ENCODE data around the gene ARSK.

Gene ARSK

DNA sequence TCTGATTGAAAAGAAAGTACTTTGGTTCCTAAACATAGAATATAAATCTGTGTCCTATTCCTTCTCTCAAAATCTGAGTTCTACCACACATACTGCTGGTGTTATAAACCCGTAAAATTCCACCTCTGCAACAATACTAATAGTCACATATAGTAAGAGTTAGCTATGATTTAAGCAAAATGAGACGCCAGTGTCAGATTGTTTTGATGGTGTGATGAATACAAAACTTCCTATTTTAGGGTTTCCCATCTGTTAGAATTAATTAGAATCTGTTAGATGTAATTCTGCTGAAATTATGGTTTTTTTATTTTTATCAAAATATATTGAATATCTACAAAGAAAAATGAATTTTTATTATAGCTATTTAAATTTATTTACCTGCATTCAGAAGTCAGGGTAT lies 26.7 kb downstream of the ARSK start:
- in situ Hi-C loops (cut with MboI; ENCODE audit: low sequenced_read_pairs, unreplicated experiment) = no loop called here

DNA sequence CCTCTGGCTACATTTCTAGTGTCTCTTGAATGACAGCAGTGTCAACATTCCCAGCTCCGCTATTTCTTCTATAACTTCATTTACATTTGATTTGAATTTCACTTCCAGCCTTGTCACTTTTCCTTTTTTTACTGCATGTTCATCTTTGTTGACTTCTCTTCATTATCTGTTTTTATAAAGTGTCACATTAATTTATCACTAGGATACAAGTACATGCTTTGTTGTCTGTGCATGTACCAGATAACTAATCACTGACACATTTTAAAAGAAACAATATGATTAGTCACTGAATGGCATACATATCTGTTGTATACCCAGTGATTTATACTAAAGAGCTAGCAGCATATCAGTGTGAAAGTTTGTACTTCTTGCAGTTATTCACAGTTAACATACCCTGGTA lies 29.1 kb downstream of the ARSK start:
- no peak for DNase-seq (ENCODE audit: low spot score)
- TF ChIP-seq CTCF (IDR thresholded peaks at IDR 0.05; ENCODE audit: borderline replicate concordance, control extremely low read depth, extremely low read depth, insufficient read depth, missing control alignments) = no peak
- in situ Hi-C loops (cut with MboI; ENCODE audit: low sequenced_read_pairs, unreplicated experiment) = no loop called here

More for the DNA sequence above, 26.7 kb downstream of the ARSK start:
- DNase-seq (ENCODE audit: low spot score) = no peak
- no peak for TF ChIP-seq CTCF (IDR thresholded peaks at IDR 0.05; ENCODE audit: borderline replicate concordance, control extremely low read depth, extremely low read depth, insufficient read depth, missing control alignments)

- TF ChIP-seq CTCF (IDR thresholded peaks at IDR 0.05; ENCODE audit: borderline replicate concordance, control extremely low read depth, extremely low read depth, insufficient read depth, missing control alignments) = no peak
- no peak for DNase-seq (ENCODE audit: low spot score)
- in situ Hi-C loops (cut with MboI; ENCODE audit: low sequenced_read_pairs, unreplicated experiment) = no loop called here
Observed at GRCh38 chr5:95590880-95591279, 36.0 kb downstream of the ARSK start.

DNA sequence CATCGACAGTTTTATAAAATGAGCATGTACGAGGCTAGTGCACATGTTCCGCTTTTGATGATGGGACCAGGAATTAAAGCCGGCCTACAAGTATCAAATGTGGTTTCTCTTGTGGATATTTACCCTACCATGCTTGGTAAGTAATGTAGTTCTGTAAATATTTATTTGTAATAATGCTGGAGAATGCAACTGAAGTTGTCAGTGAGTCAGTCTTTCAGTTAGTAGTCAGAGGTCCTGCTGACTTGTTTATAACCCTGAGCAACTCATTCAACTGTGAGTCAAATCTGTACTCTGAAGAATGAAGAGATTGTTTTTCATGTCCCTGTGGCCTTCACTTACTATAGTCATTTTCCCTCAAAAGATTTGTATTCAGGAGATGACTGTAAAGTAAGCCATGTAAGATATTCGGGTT lies 36.6 kb downstream of the ARSK start:
- TF ChIP-seq CTCF (IDR thresholded peaks at IDR 0.05; ENCODE audit: borderline replicate concordance, control extremely low read depth, extremely low read depth, insufficient read depth, missing control alignments) = no peak
- peak; percentile 17 for DNase-seq (ENCODE audit: low spot score)
- in situ Hi-C loops (cut with MboI; ENCODE audit: low sequenced_read_pairs, unreplicated experiment) = no loop called here

- in situ Hi-C loops (cut with MboI; ENCODE audit: low sequenced_read_pairs, unreplicated experiment) = no loop called here
- no peak for DNase-seq (ENCODE audit: low spot score)
- TF ChIP-seq CTCF (IDR thresholded peaks at IDR 0.05; ENCODE audit: borderline replicate concordance, control extremely low read depth, extremely low read depth, insufficient read depth, missing control alignments) = no peak
Observed at GRCh38 chr5:95595289-95595931, 40.5 kb downstream of the ARSK start.

DNA sequence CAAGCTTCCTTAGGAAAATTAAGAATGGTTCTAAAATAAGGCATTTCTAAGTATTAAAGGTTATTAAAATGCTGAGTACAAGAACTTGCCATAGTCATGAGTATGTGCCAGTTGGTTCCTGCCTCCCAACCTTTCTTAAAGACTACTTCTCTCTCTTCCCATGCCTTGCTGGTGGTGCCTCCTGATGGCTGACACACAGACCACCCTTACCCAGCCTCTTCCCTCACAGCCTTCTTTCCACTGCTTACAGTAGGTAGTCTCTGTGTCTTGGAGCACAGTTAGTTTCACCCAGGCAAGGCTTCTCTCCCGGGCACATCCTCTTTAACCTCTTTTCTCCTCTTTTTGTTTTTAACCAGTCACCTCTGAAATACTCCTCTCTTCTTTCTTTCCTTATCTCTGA lies 44.4 kb downstream of the ARSK start:
- TF ChIP-seq CTCF (IDR thresholded peaks at IDR 0.05; ENCODE audit: borderline replicate concordance, control extremely low read depth, extremely low read depth, insufficient read depth, missing control alignments) = no peak
- in situ Hi-C loops (cut with MboI; ENCODE audit: low sequenced_read_pairs, unreplicated experiment) = no loop called here
- DNase-seq (ENCODE audit: low spot score) = no peak
